SK-N-MC (cell line): ENCODE measurements around the gene QKI.

Experiments
- EZH2 ChIP-seq: fragments of 200-600 bp; sonication (generic); IDR thresholded peaks from one replicate; pipeline ENCODE4 v1.6.1; 2017; ENCODE audit warnings: antibody characterized with exemption
- POLR2AphosphoS5 ChIP-seq: IDR thresholded peaks from 2 replicates; pipeline ENCODE4 v1.6.1; 2012; ENCODE audit warnings: mild to moderate bottlenecking, low read depth, low read length, borderline replicate concordance

- no peak for TF ChIP-seq POLR2AphosphoS5
- TF ChIP-seq EZH2, result no peak
Measured at GRCh38 chr6:163526346-163526745, 111.8 kb downstream of the QKI start.
